ENCODE results near the gene USH1C. TPM values are rescaled to one million over a fixed set of nuclear protein-coding genes. Genes with fewer than 3 reads are reported as not detected.

USH1C gene
- total RNA-seq, 1 donor from 2014 or later = 1.4 TPM

- DNase-seq (ENCODE audit: low spot score) = no peak
- Mint-ChIP-seq H3K9me3 (ENCODE audit: unreplicated experiment) (no peaks in the 10 kb centered on the region), H3K4me1 (ENCODE audit: unreplicated experiment) (no peaks in the 10 kb centered on the region)
These were observed 44.0 kb upstream of the USH1C start for GRCh38 chr11:17588166-17588565.

GRCh38 chr11:17585911-17586695, 41.9 kb upstream of the USH1C start:
- Mint-ChIP-seq H3K4me1 (ENCODE audit: unreplicated experiment) (no peaks in the 10 kb centered on the region), H3K9me3 (ENCODE audit: unreplicated experiment) (no peaks in the 10 kb centered on the region), H3K27ac (ENCODE audit: unreplicated experiment) (no peak overlapping the region), H3K27me3 (ENCODE audit: unreplicated experiment) (no peaks in the 10 kb centered on the region), H3K36me3 (ENCODE audit: low read depth, unreplicated experiment) (no peaks in the 10 kb centered on the region), H3K4me3 (ENCODE audit: unreplicated experiment) (no peak overlapping the region)
- TF ChIP-seq CTCF (IDR thresholded peaks at IDR 0.05; ENCODE audit: unreplicated experiment) = no peak
- no peak for DNase-seq (ENCODE audit: low spot score)

More at GRCh38 chr11:17588166-17588565, 44.0 kb upstream of the USH1C start:
- TF ChIP-seq CTCF (IDR thresholded peaks at IDR 0.05; ENCODE audit: unreplicated experiment) = no peak
- no peaks in the 10 kb centered on the region for H3K27me3 Mint-ChIP-seq (ENCODE audit: unreplicated experiment)
- no peak overlapping the region for H3K4me3 Mint-ChIP-seq (ENCODE audit: unreplicated experiment)
- no peak overlapping the region for H3K27ac Mint-ChIP-seq (ENCODE audit: unreplicated experiment)
- H3K36me3 Mint-ChIP-seq (ENCODE audit: low read depth, unreplicated experiment) = no peaks in the 10 kb centered on the region

- Mint-ChIP-seq H3K36me3 (ENCODE audit: low read depth, unreplicated experiment) (no peaks in the 10 kb centered on the region), H3K27ac (ENCODE audit: unreplicated experiment) (no peak overlapping the region), H3K9me3 (ENCODE audit: unreplicated experiment) (no peaks in the 10 kb centered on the region), H3K4me1 (ENCODE audit: unreplicated experiment) (no peaks in the 10 kb centered on the region), H3K27me3 (ENCODE audit: unreplicated experiment) (peaks cover 2% of the 10 kb centered on the region), H3K4me3 (ENCODE audit: unreplicated experiment) (no peak overlapping the region)
- TF ChIP-seq CTCF (IDR thresholded peaks at IDR 0.05; ENCODE audit: unreplicated experiment) = no peak
- no peak for DNase-seq (ENCODE audit: low spot score)
These were observed 37.5 kb upstream of the USH1C start for GRCh38 chr11:17581732-17582053.

GRCh38 chr11:17581036-17581731, 37.0 kb upstream of the USH1C start:
- Mint-ChIP-seq H3K9me3 (ENCODE audit: unreplicated experiment) (no peaks in the 10 kb centered on the region), H3K36me3 (ENCODE audit: low read depth, unreplicated experiment) (no peaks in the 10 kb centered on the region), H3K4me1 (ENCODE audit: unreplicated experiment) (no peaks in the 10 kb centered on the region), H3K27me3 (ENCODE audit: unreplicated experiment) (peaks cover 2% of the 10 kb centered on the region), H3K4me3 (ENCODE audit: unreplicated experiment) (no peak overlapping the region), H3K27ac (ENCODE audit: unreplicated experiment) (no peak overlapping the region)
- no peak for TF ChIP-seq CTCF (IDR thresholded peaks at IDR 0.05; ENCODE audit: unreplicated experiment)
- DNase-seq (ENCODE audit: low spot score) = no peak

- Mint-ChIP-seq H3K36me3 (ENCODE audit: low read depth, unreplicated experiment) (no peaks in the 10 kb centered on the region), H3K27me3 (ENCODE audit: unreplicated experiment) (peaks cover 2% of the 10 kb centered on the region), H3K27ac (ENCODE audit: unreplicated experiment) (no peak overlapping the region), H3K4me1 (ENCODE audit: unreplicated experiment) (no peaks in the 10 kb centered on the region), H3K4me3 (ENCODE audit: unreplicated experiment) (no peak overlapping the region), H3K9me3 (ENCODE audit: unreplicated experiment) (no peaks in the 10 kb centered on the region)
- no peak for DNase-seq (ENCODE audit: low spot score)
- no peak for TF ChIP-seq CTCF (IDR thresholded peaks at IDR 0.05; ENCODE audit: unreplicated experiment)
These were observed 36.1 kb upstream of the USH1C start for GRCh38 chr11:17580271-17580670.
